NCI-H2227 (cell line): Measurements from ENCODE around the gene CNTNAP1.

Source experiments
- DNase-seq: peaks from one replicate; lab custom pipeline; 2025; ENCODE audit not compliant: unreplicated experiment; lab: John Stamatoyannopoulos, UW

The CNTNAP1 gene

GRCh38 chr17:42683407-42684034 lies 1.2 kb downstream of the CNTNAP1 start:
- peak; percentile 82 for DNase-seq

GRCh38 chr17:42684929-42685556 lies 2.7 kb downstream of the CNTNAP1 start:
- no peak for DNase-seq

- no peak for DNase-seq
These were observed 3.5 kb downstream of the CNTNAP1 start for GRCh38 chr17:42685831-42686230.

- no peak for DNase-seq
These were observed 4.3 kb downstream of the CNTNAP1 start for GRCh38 chr17:42686520-42687128.

GRCh38 chr17:42687707-42688320 lies 5.5 kb downstream of the CNTNAP1 start:
- no peak for DNase-seq

GRCh38 chr17:42690596-42690995 lies 8.3 kb downstream of the CNTNAP1 start:
- no peak for DNase-seq

GRCh38 chr17:42691021-42691545 lies 8.8 kb downstream of the CNTNAP1 start:
- DNase-seq, result no peak

- no peak for DNase-seq
These were observed 10.2 kb downstream of the CNTNAP1 start for GRCh38 chr17:42692489-42692888.

GRCh38 chr17:42694524-42694923 lies 12.2 kb downstream of the CNTNAP1 start:
- DNase-seq, result no peak

- DNase-seq, result no peak
These were observed 13.2 kb downstream of the CNTNAP1 start for GRCh38 chr17:42695500-42695899.

GRCh38 chr17:42697108-42697811 lies 14.9 kb downstream of the CNTNAP1 start:
- no peak for DNase-seq

GRCh38 chr17:42698736-42699414 lies 16.5 kb downstream of the CNTNAP1 start:
- DNase-seq, result peak; percentile 51

GRCh38 chr17:42699415-42699740 lies 17.0 kb downstream of the CNTNAP1 start:
- DNase-seq, result no peak

GRCh38 chr17:42700586-42701289 lies 18.4 kb downstream of the CNTNAP1 start:
- DNase-seq, result no peak

- no peak for DNase-seq
These were observed 20.1 kb downstream of the CNTNAP1 start for GRCh38 chr17:42702446-42702845.

GRCh38 chr17:42704490-42704836 lies 22.1 kb downstream of the CNTNAP1 start:
- DNase-seq, result no peak

GRCh38 chr17:42704837-42705494 lies 22.6 kb downstream of the CNTNAP1 start:
- DNase-seq, result no peak

GRCh38 chr17:42706732-42707131 lies 24.4 kb downstream of the CNTNAP1 start:
- DNase-seq, result no peak

GRCh38 chr17:42708588-42708987 lies 26.3 kb downstream of the CNTNAP1 start:
- DNase-seq, result no peak

GRCh38 chr17:42709561-42709960 lies 27.2 kb downstream of the CNTNAP1 start:
- no peak for DNase-seq
